GM12864 (cell line): ENCODE results near the gene CNOT1.

Experiments used
- DNase-seq: peaks from one replicate; pipeline ENCODE4 v3.0.0-alpha.2; 2011; ENCODE audit warnings: low read depth
- H3K4me3 ChIP-seq: 2 replicates; pipeline ENCODE4 v1.5.1; 2011; ENCODE audit warnings: mild to moderate bottlenecking, low read depth, low read length, control low read depth
- CTCF ChIP-seq: IDR thresholded peaks from 2 replicates; pipeline ENCODE4 v1.5.1; 2011; ENCODE audit warnings: low read depth, mild to moderate bottlenecking, moderate library complexity, low read length, control low read depth, inconsistent platforms; ENCODE audit errors: missing control alignments

The CNOT1 gene

GRCh38 chr16:58629733-58630640 is at the start of gene CNOT1:
Gene CNOT1, minus strand, starts transcription at chr16:58629826. Its CDS starts 30,489 bp downstream, at chr16:58599337.
- DNase-seq, result peak; percentile 98
- H3K4me3 ChIP-seq, result peak within 1 kb of the TSS; percentile 100
- no peak for TF ChIP-seq CTCF

DNA sequence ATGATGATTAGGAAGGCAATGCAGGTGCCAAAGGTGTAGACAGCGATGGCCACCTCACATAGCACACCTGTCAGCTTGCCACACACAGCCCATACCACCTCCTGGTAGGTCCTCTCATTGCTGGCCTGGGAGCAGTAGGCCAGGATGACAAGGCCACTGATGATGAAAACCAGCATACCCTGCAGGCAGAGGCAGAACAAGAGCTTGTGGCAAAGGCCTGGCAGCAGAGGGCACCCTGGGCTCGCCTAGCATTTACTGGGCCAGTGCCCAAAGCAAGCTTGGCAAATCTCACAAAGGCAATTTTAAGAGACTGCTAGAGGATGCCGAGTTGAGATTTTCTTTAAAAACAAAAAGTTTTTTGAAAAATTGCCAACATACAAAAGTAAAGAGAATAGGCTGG is 49.1 kb upstream of the CNOT1 start:
- TF ChIP-seq CTCF, result peak; percentile 42
- H3K4me3 ChIP-seq, result no peak overlapping the region
- no peak for DNase-seq

DNA sequence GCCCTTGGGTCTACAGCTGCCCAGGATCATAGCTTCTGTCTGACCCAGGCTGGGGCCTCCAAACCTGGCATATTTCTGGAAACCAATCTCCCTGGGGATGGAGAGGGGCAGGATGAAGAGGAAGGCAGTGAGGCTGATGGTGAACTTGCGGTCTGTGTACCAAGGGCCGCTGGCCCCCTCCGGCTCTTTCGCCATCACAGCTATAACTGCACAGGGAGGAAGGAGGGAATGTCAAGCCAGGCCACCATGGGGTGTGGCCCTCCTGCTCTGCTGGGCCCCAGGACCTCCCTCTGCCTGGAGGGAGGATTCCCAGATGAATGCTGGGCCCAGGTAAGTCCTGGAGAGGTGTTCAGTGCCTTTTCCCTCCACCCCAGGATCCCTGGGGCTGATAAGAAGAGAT is 48.6 kb upstream of the CNOT1 start:
- no peak overlapping the region for H3K4me3 ChIP-seq
- no peak for DNase-seq
- TF ChIP-seq CTCF, result no peak

DNA sequence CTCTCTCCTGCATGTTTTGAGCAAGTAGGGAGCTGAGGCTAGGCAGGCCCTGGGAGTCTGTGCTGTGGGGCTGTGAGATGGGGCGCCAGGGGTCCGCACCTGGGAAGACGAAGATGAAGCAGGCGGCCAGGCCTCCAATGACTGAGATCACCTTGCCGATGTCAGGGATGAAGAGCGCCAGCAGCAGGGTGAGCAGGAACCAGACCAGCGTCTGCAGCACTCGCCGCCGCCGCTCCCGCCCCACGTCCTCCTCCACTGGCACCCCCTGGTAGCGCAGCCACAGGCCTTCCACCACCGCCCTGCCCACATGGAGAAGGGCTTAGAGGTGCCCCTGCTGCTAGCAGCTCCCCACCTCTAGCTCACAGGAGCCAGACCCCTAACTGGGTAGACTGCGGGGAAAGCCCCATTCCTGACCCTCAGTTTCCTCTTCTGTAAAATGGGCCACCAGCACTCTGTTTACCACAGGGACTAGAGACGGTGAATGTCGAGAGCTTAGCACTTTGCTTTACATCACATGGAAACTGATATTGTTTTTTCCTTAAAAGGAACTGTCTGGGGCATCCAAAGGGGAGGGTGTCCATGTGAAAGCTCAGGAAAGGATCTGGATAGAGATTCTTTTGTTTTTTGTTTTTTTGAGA is 41.4 kb upstream of the CNOT1 start:
- no peak for TF ChIP-seq CTCF
- no peak overlapping the region for H3K4me3 ChIP-seq
- DNase-seq, result no peak

DNA sequence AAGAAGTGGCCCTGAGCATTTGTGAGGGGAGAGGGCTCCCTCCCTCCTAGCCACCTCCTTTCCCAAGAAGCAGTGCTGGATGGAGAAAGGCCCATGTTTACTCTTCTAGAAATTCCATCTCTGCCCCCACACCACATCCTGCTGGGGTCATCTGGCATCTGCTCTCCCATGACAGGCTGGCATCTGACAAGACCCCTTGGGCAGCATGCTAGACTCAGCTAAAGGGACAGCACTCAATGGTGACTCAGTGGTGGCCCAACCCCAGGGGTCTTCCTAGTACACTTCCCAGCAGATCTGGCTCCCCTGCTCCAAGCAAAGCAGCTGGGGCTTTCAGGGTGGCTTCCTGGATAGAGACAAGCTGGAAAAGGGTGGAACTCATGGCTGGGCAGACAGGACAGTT is 40.6 kb upstream of the CNOT1 start:
- no peak for TF ChIP-seq CTCF
- DNase-seq, result no peak
- no peak overlapping the region for H3K4me3 ChIP-seq

DNA sequence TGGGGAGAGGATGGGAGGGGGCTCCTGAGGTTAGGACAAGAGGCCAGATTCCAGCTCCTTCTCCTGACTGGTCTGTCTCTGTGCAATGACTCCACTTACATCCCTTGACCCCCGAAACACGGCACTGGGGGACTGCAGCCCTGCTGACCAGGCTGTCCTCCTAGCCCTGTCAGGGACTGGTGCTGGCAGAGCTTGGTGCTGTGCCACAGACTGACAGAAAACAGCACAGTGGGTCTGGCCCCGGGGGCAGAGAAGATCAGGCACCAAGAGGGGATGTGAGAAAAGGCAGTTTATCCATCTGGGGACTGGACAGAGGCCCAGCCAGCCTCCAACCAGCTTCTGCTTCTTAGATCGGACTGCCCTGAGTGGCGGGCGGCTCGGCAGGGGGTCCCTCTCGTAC is 35.6 kb upstream of the CNOT1 start:
- H3K4me3 ChIP-seq, result no peak overlapping the region
- DNase-seq, result no peak
- TF ChIP-seq CTCF, result no peak
